Measurements from ENCODE around the gene TMEM191C.
"Not testable (repeated sequence)": the region's sequence is repeated elsewhere in the genome, so short reads cannot be mapped to it uniquely, and the experiment has no call there.

The TMEM191C gene

DNA sequence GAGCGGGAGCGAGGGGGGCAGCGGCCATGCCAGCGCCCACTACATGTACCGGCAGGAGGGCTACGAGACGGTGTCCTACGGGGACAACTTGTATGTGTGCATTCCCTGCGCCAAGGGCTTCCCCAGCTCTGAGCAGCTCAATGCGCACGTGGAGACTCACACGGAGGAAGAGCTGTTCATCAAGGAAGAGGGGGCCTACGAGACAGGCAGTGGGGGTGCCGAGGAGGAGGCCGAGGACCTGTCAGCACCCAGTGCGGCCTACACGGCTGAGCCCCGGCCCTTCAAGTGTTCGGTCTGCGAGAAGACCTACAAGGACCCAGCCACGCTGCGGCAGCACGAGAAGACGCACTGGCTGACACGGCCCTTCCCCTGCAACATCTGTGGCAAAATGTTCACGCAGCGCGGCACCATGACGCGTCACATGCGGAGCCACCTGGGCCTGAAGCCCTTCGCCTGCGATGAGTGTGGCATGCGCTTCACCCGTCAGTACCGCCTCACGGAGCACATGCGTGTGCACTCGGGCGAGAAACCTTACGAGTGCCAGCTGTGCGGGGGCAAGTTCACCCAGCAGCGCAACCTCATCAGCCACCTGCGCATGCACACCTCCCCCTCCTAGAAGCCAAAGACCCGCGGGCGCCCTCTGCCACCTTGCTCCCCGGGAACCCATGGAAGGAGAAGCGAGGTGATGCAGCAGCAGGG lies 20.9 kb upstream of the TMEM191C start:
- no peak for DNase-seq

DNA sequence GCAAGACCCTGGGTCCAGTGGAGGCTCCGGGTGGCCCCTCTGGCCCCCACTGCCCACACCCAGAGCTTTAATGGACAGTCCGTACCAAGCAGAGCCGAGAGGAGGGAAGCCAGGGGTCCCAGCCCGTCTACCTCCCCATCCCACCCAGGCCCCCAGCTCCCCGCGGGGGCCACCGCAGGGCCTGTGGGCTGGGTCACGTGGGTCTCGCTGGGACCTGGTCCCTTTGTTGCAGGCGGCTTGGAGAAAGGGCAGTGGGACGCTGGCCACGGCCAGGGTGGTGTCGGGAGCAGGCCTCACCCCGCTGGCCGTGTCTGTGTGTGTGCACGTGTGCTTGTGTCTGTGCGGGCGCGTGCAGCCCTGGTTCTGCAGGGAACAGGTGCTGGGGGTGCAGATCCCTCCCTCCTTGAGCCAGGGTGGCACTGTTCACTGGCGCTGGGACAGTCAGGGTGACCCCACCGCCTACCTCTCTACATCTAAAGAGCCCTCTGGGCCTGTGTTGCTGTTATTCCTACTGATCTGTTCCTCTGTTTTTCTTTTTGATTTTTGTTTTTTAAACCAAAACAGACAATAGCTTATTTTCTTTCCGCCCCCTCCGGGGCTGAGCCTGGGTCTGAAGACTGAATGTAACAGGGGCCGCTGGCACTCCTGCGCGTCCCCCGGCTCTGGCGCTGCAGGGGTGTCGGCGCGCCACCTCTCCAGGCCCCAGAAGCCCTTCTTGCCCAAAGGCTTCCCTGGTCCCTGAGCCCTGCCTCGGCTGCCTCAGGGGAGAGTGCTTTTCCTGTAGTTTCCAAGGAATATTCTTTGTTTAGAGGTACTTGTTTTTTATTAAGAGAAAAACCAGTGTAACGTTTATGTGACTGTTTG lies 20.1 kb upstream of the TMEM191C start:
- no peak for DNase-seq

DNA sequence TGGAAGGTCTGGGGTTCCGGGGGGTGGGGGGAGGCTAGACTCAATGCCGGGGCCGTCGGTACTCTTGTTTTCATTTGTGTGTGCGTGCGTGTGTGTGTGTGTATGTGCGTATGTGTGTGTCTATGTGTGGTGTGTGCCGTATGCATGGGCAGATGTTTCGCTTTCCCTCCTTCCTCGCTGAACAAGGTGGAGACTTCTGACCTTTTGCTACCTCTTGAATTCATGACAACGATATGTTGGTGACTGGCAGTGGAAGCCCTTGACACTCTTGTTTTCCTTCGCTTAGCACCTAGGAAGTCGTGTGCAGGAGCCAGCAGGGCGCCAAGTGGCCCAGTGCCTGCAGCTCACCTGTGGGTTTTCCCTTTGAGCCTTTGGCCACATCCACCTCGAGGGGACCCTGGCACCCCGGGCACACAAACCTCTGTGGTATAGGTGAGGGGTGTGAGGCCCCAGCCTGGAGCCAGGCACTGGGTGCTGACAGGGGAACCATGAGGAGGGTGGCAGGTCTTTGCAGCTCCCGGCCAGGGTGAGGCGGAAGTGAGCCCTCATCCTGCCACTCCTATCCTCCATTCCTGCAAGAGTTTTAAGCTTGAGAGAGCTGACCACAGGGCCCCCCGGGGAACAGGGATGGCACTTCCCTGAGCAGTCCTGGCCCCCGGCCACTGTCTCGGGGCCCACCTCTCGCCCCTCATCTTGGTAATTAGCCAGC lies 19.3 kb upstream of the TMEM191C start:
- no peak for DNase-seq

DNA sequence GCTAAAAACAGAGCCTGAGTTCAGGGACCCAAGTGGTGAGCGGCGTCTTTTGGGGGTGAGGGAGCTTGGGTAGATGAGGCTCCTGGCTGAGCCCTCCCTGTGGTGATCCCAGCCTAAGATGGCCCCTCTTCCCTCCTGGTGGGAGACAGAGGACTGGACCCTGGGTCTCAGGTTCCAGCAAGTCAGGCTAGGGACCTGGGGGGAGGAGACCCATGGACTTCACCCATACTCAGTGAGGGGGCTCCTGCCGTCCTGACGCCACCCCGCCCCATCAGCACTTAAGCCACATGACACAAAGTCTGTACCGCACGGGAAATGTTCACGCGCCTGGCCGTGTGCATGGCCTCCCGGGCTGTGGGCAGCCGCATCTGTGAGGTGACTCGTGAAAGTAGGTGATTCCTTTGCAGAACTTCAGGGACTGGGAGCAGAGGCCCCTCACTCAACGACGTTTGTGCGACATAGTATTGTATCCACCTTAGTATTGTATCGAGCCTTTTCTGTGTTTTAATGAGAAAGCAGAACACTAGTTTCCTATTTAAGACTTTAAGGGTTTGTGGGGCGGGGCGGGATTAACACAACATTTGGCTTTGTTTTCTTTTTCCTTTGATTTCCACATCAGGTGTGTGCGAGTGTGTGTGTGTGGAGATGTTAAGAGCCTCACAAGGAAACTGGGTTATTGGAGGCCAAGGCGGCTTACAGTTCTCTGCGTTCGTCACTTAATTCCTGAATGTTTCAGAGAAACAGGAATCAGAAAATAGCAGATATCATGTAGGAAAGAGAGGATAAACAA lies 18.4 kb upstream of the TMEM191C start:
- DNase-seq = no peak

DNA sequence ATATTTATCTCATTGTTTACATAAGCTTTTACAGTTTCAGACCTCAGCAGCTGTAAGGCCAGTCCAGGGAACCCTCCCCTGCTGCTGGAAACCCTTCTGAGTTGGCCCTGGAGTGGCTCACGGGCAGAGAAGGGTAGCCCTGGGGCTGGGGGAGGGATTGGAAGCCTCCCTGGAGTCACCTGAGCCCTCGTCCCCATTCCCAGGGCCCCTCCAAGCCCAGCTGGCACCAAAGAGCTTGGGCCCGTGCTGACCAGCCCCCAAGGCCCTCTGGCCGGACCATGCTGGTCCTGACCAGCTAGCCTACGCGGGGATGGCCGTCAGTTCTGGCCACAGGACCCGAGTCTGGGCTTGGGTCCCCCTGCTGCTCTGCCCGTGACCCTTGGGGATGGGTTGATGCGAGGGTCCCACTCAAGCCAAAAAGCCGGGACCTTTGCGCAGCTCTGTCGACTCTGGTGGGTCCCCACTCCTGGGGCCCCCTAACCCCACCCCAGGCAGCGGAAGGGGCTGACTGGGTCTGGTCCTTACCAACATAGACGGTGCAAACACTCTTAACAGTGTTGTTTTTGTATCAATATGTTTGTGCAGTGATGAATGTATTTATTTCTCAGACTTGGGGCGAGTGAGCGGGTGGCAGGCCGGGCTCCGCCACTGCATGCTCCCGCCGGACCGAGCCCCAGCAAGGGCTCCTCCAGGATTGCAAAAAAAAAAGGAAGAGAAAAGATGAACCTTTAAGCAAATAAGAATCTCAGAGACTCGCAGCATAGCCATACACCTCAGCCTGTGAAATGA lies 17.5 kb upstream of the TMEM191C start:
- no peak for DNase-seq

DNA sequence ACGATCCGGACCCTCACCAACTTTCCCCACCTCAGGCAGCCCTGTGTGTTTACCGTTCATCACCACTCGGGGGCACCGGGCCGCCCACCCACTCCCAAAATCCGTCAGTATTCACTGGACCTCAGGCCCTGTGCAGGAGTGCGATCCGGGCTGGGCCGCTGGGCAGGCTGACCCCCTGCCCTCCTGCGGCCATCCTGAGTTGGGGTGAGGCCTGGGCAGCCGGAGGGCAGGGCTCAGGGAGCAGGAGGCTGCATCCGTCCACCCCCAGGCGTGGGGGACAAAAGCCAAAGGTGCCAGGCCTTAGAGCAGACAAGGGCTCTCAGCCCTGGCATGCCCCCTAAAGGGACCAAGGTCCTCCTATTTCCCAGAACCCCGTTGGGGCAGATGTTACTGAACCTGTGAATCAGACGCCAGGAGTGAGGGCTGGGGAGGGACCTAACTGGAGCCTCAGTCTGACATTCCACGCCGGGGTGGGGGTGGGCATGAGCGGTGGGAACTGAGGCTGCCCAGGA lies 16.8 kb upstream of the TMEM191C start:
- DNase-seq = no peak

DNA sequence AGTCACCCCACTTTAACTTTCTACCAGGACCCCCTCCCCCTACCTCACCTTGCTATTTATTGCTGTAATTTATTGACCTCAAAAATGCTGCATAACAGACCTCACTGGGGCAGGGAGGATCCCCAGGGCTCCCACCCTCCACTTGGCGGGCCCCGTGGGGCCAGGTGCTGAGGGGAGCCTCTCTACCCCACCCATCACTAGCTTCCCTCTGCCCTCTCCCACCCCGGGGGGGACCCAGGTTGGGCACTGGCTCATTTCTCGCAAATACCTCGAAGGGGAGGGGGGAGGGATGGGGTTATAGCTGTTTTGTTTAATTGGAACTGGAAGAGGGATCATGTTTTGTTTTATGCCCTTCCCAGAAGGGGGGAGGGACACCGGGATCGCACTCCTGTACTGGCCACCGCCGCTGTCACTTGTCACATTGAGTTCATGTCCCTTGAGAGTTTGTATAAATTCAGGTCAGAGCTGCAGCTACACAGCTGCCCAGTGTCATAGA lies 16.3 kb upstream of the TMEM191C start:
- DNase-seq = no peak

DNA sequence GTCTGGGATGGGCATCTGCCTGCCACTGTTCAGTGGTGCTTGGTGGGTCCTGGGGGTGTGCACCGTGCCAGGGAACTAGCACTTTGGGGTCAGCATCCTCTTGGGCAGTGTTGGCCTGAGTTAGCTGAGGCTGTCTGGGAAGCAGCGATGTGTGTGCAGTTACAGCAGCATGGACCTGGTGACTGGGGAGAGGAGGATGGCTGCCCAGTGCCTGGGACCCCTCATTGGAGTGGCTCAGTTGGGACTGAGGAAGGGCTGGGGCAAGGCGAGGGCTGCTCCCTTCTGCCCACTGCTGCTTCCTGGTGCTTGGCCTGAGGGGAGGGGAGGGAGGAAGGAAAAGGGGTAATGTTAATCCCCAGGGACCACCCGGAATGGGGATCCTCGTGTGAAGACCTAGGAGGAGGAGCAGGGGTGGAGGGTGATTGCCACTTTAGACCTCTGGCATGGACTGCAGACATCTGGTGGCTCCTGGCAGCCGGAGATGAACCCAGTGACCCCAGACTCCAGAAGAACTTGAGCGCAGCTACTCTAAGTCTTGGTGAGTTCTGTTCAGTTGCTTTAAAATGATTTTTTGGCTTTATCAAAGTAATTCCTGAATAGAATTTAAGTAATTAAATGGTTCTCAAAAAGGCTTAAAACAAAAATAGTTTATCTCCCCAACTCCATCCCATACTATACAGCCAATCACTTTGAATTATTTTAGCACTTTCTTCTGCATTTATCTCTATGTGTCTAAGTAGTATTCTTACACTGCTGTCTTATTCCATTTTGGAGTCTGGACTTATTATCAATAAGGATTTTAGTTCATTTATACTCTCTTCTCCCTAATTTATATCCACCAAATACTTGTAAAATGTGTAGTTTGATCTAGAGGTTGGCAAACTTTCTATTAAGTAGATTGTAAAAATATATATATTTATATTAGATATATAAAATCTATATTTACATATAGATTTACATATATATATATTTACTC lies 15.4 kb upstream of the TMEM191C start:
- DNase-seq = no peak

DNA sequence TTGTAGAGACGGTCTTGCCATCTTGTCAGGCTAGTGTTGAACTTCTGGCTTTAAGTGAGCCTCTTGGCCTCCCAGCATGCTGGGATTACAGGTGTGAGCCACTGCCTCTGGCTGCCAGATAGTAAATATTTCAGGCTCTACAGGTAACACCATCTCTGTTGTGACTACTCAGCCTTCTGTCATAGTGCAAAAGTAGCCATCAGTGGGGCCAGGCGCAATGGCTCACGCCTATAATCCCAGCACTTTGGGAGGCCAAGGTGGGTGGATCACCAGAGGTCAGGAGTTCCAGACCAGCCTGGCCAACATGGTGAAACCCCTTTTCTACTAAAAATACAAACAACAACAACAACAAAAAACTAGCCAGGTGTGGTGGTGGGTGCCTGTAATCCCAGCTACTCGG lies 14.5 kb upstream of the TMEM191C start:
- not testable (repeated sequence) for DNase-seq

DNA sequence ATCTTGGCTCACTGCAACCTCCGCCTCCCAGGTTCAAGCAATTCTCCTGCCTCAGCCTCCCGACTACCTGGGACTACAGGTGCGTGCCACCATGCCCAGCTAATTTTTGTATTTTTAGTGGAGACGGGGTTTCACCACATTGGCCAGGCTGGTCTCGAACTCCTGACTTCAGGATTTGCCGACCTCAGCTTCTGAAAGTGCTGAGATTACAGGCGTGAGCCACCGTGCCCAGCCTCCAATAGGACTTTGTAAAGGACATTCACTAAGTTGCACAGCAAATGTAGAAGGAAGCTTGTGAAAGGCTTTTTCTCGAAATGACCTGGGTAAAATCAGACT lies 12.2 kb upstream of the TMEM191C start:
- not testable (repeated sequence) for DNase-seq

DNA sequence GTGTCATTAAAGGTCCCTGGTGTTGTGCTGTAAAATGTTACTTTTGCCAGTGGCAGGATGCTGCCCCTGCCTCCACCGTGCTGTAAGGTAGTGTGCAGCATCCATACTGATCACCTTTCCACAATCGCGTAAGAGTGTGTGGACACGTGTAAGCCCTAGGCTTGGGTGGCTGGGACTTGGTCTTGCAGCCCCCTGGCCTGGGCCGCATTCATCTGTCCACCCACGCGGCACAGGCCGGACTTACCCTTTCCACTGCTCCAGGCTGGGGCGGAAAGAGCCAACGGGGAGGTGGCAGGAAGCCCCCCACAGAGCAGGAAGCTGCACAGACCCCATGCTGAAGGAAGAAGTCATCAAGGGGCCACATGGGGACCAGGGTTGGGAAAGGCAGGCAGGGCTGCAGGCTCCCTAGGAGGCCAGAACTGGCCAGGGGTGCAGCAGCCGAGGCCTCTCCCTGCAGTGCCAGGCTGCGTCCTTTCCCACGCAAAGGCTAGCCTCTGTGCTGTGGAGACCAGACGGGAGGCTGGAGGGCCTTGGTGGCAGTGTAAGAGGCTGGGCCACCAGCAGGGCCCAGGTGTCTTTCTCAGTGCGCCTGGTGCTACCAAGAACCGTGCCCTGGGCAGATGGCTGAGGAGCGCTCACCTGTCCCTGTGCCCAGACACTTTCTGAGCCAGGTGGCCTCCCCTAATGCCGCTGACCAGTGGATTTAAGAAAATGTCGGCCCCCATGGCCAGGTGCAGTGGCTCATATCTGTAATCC lies 11.7 kb upstream of the TMEM191C start:
- DNase-seq = no peak

DNA sequence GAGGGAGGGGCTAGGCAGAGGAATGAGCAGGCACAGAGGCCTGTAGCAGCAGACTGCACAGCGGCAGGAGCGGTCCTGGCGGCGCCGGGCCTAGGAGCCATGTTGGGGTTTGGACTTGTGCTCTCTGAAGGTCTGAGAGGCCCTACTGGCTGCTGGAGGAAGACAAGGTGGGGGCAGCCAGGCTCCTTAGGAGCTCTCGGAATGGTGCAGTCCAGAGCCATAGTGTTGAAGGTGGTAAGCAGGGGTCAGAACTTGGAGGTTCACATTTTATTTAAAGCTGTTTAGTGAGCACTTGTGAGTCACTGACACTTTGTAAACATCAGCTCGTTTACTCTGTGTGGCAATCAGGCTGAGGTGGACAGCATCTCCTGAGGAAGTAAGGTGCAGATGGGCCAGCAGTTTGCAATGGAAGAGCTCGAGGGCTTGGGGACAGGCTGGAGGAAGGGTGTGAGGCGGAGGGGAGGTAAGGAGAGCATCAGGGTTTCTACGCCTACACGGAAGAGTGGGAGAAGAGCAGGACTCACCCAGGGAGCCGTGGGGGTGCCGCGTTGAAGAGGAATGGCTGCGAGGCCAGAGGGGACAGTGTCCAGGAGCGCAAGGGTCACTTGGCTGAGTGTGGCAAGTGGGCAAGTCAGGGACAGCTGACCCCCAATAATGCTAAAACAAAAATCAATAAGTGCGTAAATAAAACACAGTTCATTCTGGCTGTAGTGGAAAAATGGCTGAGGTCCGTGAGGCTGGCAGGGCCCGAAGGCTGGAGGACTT lies 10.0 kb upstream of the TMEM191C start:
- no peak for DNase-seq

DNA sequence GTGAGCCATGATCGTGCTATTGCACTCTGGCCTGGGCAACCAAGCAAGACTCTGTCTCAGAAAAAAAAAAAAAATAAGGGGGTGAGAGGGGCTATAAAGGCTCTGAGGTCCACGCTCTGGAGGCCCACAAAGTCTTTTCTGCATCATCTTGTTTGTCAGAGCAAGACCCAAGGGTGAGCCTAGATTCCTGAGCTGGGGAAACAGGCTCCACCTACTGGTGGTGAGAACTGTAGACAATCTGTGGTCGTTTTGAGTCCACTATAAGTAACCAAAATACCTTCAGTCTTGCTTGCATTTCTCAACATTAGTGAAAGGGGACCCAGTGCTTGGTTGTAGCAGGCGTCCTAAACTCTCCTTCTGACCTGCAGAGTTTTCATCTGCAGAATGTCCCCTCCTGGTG lies 4.5 kb upstream of the TMEM191C start:
- not testable (repeated sequence) for DNase-seq

DNA sequence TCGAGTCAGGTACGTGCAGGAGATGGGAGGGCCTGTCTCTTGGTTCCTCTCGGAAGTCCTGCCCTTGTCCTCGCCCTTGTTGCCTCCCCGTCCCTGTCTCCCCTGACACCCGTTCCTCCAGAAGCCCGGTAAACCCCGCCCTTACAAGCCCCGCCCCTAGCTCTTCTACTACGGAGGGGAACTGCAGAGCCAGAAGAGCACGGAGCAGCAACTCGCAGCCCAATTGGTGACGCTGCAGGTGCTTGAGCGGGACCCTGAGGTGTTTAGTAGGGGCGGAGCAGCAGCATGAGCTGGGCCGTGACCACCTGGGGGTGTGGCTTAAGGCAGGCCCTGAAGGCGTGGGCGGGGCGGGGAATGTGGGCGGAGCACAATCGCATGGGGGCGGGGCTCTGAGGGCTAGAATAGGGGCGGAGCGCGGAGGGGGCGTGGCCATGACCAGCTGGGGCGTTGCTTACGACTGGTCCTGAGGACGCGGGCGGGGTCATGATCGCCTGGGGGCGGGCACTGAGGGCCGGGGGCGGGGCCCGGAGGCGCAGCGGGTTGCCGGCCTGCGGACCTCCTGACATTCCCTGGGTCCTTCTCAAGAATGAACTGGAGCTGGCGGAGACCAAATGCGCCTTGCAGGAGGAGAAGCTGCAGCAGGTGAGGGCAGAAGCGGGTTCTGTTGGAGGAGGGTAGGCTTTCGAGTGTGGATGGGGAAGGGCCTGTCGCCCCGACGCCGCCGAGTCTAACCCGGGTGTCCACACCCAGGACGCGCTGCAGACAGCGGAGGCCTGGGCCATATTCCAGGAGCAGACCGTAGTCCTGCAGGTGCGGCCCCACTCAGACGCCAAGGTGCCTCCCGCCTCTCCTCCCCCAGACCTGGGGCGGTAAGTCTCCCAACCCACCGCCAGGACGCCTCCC lies 1.3 kb downstream of the TMEM191C start:
- DNase-seq = not testable (repeated sequence)

DNA sequence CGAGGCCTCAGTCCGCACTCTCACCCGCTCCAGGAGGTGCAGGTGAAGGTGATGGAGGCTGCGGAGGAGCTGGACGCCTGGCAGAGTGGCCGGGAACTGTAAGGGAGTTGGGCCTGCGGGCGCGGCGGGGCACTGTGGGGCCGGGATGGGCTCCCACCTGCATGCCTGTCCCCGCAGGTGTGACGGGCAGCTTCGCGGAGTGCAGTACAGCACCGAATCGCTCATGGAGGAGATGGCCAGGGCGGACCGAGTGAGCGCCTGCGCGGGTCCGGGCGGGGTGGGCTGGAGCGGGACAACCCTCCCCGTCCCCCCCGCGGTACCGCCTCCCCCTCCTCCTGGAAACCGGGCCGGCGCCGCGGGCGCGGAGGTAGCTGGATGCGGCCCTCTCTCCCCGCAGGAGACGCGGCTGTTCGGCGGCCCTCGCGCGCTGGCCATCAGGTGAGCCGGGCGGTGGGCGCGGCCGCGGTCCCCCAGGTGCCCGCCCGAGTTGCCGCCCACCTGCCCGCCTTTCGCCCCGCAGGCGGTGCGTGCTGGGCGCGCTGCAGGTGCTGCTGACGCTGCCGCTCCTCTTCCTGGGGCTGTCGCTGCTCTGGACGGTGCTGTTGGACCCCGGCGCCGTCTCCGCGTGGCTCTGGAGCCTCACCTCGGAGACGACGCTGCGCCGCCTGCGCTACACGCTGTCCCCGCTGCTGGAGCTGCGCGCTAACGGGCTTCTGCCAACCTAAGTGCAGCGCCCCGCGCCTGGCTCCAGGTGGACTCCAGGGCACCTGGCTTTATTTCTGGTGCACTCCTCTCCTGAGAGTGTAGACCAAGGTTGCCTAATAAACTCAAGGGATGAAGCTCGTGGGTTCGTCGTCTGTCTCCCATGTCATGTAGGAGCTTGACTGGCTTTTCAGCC lies 2.2 kb downstream of the TMEM191C start:
- DNase-seq = not testable (repeated sequence)

DNA sequence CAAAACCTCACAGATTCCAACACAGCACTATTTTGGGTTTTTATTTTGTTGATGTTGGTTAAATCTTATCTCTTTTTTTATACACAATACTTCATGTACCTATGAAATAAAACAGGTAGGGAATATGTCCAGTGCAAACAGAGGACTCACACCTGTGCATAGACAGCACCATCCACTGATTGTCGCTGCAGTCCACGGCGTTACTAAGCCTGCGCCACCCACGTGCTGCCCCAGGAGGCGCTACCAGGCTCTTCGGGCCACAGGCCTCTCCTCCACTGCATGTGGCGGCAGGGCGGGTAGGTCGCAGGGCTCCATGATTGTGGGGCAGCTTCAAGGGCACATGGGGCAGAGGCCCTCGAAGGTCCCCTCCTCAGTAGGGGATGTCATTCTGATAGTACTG lies 5.8 kb downstream of the TMEM191C start:
- DNase-seq = not testable (repeated sequence)

DNA sequence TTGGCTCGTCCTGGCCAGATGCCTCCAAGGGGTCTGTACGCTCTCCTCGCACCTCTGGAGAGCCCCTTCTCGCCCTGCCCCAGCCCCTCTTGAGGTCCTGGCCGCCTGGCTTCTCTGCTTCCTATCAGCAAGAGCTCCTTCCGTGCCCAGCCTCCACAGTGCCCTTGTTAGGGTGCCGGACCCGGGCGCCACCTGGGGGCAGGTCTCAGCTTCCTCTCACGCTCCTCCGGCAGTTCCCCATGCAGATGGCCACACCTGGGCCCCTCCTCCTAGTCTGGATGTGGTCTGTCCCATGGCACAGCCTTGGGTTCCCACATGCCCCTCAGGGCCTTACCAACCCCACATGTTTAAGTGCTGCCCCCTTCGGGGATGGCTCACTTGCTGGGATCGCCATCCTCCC lies 6.5 kb downstream of the TMEM191C start:
- DNase-seq = not testable (repeated sequence)
